ENCODE measurements around the gene DPM3.

The DPM3 gene

GRCh38 chr1:155104605-155105534, 35.5 kb downstream of the DPM3 start:
- DNase-seq (ENCODE audit: low read depth), result no peak
- TF ChIP-seq, protein P1, sequence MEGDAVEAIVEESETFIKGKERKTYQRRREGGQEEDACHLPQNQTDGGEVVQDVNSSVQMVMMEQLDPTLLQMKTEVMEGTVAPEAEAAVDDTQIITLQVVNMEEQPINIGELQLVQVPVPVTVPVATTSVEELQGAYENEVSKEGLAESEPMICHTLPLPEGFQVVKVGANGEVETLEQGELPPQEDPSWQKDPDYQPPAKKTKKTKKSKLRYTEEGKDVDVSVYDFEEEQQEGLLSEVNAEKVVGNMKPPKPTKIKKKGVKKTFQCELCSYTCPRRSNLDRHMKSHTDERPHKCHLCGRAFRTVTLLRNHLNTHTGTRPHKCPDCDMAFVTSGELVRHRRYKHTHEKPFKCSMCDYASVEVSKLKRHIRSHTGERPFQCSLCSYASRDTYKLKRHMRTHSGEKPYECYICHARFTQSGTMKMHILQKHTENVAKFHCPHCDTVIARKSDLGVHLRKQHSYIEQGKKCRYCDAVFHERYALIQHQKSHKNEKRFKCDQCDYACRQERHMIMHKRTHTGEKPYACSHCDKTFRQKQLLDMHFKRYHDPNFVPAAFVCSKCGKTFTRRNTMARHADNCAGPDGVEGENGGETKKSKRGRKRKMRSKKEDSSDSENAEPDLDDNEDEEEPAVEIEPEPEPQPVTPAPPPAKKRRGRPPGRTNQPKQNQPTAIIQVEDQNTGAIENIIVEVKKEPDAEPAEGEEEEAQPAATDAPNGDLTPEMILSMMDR (IDR thresholded peaks at IDR 0.05; ENCODE audit: insufficient read depth, low read depth, low read length, missing control alignments), result no peak
- no peak overlapping the region for H3K4me3 ChIP-seq (ENCODE audit: low read depth, low read length)

DNA sequence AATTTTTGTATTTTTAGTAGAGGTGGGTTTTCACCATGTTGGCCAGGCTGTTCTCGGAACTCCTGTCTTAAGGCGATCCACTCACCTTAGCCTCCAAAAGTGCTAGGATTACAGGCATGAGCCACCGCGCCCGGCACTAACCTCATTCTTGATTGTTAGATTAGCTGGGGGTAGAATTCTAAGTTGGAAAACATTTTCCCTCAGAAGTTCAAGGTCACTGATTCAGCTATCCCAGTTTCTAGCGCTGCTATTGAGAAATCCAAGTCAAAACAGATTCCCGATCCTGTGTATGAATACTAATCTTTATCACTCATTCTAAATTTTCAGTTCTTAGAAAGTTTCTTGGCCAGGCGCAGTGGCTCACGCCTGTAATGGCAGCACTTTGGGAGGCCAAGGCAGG, 37.0 kb downstream of the DPM3 start:
- TF ChIP-seq, protein P1 (IDR thresholded peaks at IDR 0.05; ENCODE audit: insufficient read depth, low read depth, low read length, missing control alignments), result no peak
- no peak overlapping the region for H3K4me3 ChIP-seq (ENCODE audit: low read depth, low read length)
- DNase-seq (ENCODE audit: low read depth), result no peak

GRCh38 chr1:155099331-155099730, 41.0 kb downstream of the DPM3 start:
- TF ChIP-seq, protein P1 (IDR thresholded peaks at IDR 0.05; ENCODE audit: insufficient read depth, low read depth, low read length, missing control alignments), result no peak
- no peak overlapping the region for H3K4me3 ChIP-seq (ENCODE audit: low read depth, low read length)
- DNase-seq (ENCODE audit: low read depth), result no peak

- no peak overlapping the region for H3K4me3 ChIP-seq (ENCODE audit: low read depth, low read length)
- TF ChIP-seq, protein P1 (IDR thresholded peaks at IDR 0.05; ENCODE audit: insufficient read depth, low read depth, low read length, missing control alignments), result no peak
- no peak for DNase-seq (ENCODE audit: low read depth)
These were observed 45.7 kb downstream of the DPM3 start for GRCh38 chr1:155094622-155094948.

- TF ChIP-seq, protein P1 (IDR thresholded peaks at IDR 0.05; ENCODE audit: insufficient read depth, low read depth, low read length, missing control alignments), result peak; percentile 24
- no peak overlapping the region for H3K4me3 ChIP-seq (ENCODE audit: low read depth, low read length)
- no peak for DNase-seq (ENCODE audit: low read depth)
These were observed 46.3 kb downstream of the DPM3 start for GRCh38 chr1:155093911-155094621.

DNA sequence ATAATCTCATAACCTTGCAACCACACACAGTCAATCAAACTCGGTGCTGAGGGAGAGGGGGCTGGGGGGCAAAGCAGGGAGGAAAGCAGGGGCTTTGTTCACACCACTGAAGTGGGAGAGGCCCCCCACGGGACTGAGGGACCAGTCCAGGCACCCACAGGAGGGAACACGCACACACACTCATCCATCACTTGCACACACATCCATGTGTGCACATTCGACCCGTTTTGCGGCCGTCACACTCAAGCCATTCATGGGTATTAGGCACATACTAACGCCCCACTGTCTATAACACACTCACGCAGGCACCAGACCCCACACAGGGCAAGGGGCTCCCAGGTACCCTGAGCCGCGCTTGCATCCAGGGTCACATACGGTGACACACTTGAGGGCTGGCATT, 47.7 kb downstream of the DPM3 start:
- no peak overlapping the region for H3K4me3 ChIP-seq (ENCODE audit: low read depth, low read length)
- TF ChIP-seq, protein P1 (IDR thresholded peaks at IDR 0.05; ENCODE audit: insufficient read depth, low read depth, low read length, missing control alignments), result no peak
- no peak for DNase-seq (ENCODE audit: low read depth)
